GM12892 (cell line): ENCODE results near the gene ARL14EPL.

Experiments
- POLR2A ChIP-seq: IDR thresholded peaks from 2 replicates; pipeline ENCODE4 v1.6.1; 2011; ENCODE audit warnings: low read depth, low read length, control low read depth
- POLR2AphosphoS5 ChIP-seq: IDR thresholded peaks from 2 replicates; pipeline ENCODE4 v1.6.1; 2011; ENCODE audit warnings: low read depth, low read length, control low read depth

DNA sequence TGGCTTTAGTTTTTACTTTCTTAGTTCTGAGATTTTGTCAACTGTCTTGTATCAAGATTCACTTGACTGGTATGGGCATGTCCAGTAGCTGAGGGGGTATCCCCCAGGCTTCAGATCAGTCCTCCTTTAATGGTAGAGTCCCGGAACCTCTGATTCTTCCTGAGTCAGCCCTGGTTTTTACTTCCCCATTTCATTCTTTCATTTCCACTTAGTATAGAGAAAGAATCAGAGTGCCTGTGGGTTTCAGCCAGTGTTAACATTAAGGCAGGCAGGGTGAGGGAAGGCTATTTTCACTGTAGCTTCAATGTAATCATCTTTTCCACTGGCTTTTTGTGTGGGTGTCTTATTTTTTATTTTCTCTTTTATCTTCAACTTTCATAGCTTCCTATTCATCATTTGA is 44.2 kb downstream of the ARL14EPL start:
- no peak for TF ChIP-seq POLR2AphosphoS5
- no peak for TF ChIP-seq POLR2A
